Measurements from ENCODE around the gene SUGCT.
"Not testable (repeated sequence)": the region's sequence is repeated elsewhere in the genome, so short reads cannot be mapped to it uniquely, and the experiment has no call there.

SUGCT gene

DNA sequence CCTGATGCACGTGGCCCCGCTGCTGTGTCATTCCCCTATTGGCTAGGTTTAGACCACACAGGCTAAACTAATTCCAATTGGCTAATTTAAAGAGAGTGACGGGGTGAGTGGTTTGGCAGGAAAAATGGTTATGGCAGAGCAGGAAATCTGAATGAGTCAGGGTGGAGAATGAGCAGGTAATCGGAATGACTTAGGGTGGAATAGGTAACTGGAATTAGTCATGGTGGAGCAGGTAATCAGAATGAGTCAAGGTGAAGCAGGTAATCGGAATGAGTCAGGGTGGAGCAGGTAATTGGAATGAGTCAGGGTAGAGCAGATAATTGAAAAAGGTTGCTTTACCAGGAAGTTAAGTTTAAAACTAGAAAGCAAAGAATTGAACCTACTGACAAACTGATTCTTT, 7.1 kb downstream of the SUGCT start:
- not testable (repeated sequence) for DNase-seq

DNA sequence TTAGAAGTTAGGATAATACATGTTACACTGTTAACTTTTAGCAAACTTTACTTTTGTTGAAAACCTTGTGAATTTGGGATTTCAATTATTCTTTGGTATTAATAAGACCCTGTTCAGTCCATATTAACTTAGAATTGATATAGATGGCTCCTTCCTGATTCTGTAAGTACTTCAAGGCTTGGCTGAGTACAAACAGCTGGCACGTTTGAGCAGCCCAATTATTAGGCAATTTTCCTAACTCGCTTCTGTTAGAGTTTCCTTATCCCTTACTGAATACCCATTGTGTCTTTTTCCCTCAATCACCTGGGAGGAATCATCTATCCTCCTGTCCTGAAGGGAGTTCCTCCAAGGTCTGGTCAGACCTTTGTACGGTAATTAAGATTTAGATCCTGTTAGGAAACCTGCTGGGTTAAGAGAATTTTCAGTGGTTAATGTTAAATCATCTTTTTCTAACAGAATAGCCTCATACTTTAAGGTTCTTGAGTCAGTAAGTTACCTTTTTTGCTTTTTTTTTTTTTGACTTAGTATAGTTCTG, 10.9 kb downstream of the SUGCT start:
- not testable (repeated sequence) for DNase-seq

DNA sequence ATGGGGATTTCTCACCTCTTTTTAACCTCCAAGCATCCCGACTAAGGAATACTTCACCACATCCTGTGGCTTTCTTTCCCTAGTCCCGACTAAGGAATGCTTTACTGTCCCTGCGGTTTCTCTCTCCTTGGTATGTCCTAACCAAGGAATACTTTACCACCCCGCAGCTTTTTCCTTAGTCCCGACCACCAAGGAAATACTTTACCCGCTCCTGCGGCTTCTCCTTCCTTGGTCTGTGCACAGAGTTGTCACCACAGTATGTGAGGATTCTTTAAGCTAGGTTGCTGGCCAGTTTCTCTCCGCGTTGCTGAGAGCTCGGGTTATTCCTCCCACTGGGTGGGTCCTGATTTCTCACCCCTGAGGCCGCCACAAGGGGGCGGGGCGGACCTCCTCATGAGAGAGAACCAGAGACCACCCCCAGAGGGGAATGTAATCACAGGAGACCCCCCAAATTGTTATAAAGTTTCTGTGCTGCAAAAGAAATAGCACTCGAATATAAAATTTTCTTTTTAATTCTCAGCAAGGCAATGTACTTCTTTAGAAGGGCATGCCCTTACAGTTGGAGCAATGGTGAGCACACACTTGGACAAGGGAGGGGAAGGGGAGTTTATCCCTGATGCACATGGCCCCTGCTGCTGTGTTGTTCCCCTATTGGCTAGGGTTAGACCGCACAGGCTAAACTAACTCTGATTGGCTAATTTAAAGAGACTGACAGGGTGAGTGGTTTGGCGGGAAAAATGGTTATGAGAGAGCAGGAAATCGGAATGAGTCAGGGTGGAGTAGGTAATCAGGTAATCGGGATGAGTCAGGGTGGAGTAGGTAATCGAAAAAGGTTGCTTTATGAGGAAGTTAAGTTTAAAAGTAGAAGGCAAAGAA, 12.8 kb downstream of the SUGCT start:
- no peak for DNase-seq

DNA sequence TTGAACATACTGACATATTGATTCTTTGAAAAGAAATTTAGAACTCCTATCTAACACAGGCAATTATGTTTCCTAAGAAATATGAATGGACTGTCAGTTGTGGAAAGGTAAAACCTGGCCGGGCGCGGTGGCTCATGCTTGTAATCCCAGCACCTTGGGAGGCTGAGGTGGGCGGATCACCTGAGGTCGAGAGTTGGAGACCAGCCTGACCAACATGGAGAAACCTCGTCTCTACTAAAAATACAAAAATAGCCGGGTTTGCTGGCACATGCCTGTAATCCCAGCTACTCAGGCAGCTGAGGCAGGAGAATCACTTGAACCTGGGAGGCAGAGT, 13.4 kb downstream of the SUGCT start:
- not testable (repeated sequence) for DNase-seq

DNA sequence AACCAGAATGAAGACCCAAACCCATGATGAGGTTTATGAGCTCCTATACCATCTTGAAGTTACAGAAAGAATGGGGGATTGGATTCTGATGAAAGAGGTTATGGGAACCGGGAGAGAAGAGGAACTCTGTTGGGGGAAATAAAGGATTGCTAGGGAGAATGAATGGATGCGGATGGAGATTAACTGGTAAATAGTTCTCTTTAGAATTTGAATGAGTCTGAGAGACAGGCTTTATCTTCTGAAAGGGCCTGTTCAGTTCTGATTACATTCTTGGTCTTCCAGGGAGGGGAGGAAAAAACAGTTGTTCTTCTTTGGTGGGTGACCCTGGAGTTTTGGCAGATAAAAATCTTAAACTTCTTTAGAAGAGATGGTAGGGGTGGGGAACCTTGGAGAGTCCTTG, 13.9 kb downstream of the SUGCT start:
- no peak for DNase-seq

DNA sequence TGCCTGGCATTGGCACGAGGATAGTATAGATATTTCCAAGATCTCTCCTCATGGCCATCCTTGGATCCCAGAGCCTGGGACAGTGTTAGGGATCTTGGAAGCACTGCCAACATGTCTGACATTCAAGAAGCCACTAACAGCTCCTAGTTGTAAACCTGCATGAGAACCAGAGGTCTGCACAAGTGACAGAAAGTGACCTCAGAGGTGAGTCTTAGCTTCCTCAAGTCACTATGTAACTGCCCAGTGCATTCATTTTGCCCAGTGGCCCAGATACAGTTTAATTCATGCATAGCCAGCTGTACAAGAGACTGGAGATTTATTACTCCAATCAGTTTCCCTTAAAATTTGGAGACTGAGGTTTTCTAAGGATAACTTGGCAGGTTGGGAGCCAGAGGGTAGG, 16.7 kb downstream of the SUGCT start:
- no peak for DNase-seq

DNA sequence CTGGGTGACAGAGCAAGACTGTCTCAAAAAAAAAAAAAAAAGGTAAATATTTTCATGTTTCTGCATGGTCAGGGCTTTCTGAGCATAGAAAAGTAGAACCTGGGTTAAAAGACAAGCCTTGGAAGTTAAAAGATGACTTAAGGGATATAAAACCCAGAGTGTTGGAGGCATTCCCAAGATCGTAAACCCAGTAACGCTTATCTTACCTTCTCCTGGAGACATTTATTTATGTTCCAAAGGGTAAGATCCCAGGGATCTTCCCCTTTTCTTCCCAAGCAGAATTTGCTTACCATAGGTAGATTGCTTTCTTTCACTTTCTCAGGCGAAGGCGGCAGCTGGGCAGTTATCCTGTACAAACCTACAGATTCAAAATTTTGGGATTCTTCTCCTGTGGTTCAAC, 22.2 kb downstream of the SUGCT start:
- no peak for DNase-seq

DNA sequence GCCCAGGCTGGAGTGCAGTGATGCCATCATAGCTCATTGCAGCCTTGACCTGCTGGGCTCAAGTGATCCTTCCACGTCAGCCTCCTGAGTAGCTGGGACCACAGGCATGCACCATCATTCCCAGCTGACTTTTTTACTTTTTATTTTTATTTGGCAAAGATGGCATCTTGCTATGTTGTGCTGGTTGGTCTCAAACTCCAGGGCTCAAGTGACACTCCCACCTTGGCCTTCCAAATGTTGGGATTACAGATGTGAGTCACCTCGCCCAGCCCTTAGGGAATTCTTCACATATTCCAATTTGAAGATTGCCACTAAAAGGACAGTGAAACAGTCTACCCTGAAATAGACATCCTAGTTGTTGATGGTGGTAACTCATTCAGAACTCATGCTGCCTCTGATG, 27.7 kb downstream of the SUGCT start:
- no peak for DNase-seq

DNA sequence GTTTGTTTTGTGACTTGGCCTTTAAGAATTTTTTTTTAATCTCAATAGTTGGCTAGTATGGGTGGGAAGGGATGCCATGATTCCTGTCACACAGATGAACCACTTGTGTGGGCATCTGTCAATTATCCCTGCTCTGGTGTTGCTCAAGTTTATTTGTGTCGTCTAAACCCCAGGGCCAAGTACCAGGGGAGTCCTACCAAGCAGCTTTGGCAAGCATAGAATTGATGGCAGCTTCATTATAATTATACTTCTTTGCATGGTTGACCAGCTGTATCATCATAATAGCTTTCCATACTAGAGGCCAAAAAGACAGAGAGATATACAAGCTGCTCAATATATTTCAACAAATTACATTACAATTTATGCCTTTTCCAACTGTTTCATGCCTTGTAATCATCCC, 30.4 kb downstream of the SUGCT start:
- DNase-seq, result no peak

DNA sequence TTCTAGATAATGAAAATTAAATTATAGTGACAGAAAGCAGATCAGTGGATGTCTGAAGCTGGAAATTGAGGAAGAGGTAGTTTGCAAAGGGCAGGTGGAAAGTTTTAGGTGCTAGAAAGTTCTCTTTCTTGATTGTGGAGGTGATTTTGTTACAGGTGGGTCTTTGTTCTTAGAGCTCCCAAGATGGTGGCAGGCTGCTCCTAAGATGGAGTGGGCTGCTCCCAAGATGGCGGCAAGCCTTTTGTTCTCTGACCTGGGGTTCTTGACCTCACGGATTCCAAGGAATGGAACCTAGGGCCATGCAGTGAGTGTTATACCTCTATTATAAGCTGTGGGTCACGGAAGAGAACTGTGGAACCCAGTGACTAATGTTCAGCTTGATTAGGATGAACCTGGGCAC, 32.5 kb downstream of the SUGCT start:
- DNase-seq, result no peak

DNA sequence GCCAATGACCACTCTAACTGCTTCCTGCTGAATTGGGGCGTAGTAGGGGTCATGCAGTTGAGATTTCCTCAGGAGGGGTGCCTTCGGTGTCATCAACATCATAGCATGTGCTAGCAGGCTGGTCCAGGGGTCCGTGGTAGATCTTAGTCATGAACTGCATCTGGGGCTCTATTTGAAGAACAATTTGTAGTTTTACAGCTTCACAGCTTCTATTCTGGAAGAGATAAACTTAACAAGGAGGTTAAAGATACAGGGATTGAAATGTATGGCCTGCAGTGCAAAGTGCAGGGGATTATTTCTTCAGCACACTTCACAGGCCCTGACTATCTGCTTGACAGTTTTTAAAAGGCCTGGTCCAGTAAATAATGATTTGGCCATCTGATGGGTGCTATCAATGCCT, 33.5 kb downstream of the SUGCT start:
- DNase-seq, result not testable (repeated sequence)

DNA sequence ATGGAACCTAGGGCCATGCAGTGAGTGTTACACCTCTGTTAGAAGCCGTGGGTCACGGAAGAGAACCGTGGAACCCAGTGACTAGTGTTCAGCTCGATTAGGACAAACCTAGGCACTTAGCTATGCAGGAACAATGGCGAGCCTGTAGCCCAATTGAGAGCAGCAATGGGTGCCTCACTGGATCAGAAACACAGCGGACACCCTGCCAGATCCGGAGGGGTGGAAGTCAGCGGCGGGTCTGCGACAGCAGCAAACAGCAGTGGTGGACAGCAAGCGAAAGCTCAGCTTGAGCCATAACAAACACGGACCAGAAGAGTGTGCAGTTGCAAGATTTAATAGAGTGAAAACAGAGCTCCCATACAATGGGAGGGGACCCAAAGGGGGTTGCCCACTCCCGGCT, 38.3 kb downstream of the SUGCT start:
- DNase-seq, result not testable (repeated sequence)

DNA sequence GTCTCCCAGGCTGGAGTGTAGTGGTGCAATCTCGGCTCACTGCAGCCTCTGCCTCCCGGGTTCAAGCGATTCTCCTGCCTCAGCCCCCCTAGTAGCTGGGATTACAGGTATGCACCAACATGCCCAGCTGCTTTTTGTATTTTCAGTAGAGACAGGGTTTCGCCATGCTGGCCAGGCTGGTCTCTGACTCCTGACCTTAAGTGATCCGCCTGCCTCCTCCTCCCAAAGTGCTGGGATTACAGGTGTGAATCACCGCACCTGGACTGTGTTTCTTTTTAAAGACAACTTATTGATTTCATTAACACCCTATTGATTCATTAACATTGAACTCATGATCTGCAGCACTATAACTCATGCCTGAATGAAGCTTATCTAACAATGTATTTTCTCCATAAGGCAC, 40.5 kb downstream of the SUGCT start:
- DNase-seq, result not testable (repeated sequence)

DNA sequence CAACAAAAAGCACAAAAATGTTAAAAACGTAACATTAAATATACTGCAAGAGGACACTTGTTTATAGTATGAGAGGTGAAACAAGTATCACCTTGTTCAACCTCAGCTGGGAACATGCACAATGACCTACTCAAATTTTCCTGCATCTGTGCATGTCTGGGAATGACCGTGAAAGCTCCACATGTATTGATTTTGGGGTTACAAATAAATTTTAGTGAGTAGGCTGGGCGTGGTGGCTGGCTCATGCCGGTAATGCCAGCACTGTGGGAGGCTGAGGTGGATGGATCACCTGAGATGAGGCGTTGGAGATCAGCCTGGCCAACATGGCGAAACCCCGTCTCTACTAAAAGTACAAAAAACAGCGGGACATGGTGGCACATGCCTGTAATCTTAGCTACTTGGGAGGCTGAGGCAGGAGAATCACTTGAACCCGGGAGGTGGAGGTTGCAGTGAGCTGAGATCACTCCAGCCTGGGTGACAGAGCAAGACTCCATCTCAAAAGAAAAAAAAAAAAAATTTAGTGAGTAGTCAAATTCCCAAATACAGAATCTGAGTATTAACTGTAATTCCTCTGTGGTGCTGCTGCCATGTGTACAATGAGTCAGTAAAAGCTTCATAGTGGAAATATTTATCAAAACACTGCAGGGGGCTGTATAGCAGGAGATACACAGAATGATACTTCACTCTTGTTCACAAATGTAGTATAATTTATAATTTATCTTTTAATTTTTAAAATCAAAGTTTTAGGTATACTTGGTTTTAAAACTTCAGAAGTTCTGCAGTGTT, 41.1 kb downstream of the SUGCT start:
- no peak for DNase-seq

DNA sequence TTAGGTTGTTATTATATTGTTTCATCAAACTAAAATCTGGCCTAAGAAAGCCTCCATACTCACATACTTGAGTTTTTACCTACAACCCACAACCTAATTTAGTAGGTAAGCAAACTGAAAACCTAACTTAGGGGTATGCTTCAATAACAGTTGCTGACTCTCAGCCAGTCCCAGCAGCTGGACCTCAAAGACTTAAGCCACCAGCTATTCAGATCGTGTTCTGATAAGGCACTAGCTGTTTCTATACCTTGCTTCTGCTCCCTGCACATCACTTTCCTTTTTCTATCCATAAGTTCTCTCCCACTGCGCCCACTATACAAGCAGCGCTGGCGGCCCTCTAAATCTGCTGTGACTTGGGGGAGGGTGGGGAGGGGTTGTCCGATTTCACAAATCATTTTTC, 42.3 kb downstream of the SUGCT start:
- no peak for DNase-seq

DNA sequence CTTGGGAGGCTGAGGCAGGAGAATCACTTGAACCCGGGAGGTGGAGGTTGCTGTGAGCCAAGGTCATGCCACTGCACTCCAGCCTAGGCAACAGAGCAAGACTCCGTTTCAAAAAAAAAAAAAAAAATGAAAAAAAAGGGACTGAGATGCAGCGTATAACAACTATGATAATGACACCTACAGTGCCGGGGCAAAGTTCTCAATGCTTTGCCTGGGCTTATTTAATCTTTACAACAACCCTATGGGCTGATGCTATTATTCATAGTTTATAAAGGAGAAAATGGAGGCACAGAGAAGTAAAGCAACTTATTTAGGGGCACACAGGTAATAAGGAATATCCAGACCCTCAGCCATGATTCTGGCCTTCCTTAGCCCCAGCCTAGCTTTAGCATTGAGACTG, 47.6 kb downstream of the SUGCT start:
- DNase-seq, result no peak

DNA sequence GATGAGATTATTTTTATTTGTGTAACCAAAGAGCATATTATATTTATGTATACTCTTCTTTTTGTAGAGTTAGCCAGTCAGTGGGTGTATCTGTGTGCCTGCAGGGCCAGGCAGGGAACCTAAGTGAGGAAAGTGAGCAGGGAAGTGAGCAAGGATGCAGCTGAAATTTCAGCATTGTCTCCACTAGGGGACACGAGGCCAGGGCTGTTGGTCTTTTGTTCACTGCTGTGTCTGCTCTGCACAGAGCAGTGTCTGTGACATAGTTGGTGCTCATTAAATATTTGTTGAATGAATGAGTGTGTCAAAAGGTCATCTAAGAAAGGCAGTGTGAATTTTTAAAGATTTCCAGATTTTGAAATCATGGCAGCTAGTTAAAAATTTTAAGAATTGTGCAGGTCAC, 51.8 kb downstream of the SUGCT start:
- no peak for DNase-seq

DNA sequence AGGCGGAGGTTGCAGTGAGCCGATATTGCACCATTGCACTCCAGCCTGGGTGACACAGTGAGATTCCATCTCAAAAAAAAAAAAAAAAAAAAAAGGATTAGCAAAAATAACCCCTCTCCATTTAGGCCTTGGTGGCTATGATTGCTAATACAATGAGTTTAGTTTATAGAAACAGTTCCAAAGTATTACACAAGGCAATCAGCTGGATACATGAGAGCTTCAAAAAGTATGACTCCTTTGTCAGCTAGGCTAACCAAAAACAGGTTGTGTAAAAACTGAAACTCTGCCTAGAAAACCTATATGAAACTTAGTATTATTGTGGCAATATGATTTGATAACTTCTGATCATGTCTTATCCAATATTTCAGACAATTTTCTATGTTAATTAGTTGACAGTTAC, 57.2 kb downstream of the SUGCT start:
- no peak for DNase-seq

DNA sequence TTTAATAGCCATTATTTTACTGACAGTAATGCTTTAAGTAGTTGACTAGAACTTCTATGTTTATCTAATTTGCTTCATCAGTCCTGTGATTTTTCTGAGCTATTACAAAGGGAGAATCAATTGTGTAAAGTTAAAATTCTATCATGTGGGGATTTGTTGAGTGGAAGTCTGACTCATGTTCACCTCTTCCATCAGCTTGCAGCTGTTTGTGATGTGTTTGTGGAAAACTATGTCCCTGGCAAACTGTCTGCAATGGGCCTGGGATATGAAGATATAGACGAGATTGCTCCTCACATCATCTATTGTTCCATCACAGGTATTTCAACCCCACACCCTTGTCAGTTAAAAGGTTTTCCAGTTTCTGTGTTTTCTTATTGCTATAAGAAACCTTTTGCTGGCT, 59.9 kb downstream of the SUGCT start:
- DNase-seq, result no peak

DNA sequence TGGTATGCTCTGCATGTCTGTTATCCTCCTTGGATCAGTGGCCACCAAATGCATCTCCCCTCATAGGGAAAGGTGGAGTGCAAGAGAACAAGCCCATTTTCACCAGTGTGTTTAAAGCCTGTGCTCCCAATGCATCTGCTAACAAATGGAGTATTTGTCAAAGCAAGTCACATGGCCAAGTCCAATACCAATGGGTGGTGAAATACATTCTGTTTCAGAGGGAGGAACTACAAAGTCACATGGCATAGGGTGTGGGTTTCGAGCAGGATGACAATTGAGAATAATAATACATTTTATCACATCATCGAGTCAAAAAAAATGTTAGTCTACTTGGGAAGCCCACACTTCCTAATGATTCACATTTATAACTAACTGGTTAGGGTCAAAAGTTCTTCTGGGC, 62.7 kb downstream of the SUGCT start:
- DNase-seq, result no peak

DNA sequence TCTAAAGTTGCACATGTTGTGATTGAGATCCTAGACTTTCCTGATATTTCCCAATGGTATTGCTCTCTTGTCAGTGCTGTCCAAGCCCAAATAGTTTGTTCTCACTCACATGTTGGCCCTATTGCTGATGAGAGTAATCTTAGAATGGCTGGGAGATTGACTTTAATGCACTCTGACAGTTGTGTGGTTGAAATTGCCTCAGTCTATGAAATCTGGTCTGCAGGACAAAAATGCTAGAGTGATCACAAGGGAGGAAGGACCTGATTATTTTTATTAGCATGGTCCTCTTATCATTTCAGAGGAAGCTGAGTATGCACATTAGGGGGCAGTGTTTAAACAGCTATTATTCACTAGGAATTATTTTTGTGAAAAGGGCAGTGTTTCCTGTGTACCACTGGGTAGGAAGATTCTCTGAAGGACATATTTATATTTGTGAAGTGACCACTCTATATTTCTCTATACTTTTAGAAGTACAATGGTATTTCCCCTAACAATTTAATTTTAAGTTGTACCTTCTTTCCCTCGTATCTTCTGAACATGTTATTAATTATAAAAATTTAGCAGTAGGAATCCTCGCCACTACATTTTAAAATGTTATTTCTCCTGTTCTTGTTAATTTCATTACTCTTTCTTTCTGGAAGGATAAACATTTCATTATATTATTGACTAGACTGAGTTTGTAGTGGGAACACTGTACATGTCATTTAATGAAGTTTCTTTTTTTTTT, 64.4 kb downstream of the SUGCT start:
- DNase-seq, result no peak

DNA sequence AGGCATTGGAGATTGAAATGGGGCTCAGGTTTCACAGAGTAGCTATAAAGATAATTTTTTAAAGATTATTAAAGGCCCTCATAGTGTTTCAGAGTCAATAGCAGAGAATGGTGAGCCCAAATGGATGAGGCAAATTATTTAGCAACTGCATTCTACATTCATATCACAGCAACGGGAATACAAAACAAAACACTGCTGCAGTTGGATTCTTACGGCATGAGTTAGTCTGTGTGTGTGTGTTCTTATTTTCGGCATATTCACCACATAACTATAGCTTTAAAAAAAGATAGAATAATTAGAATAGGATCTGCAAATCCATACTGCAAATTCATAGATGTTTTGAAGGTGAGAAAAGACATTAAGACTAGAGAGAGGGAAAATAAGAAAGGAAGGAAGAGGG, 66.0 kb downstream of the SUGCT start:
- DNase-seq, result no peak

DNA sequence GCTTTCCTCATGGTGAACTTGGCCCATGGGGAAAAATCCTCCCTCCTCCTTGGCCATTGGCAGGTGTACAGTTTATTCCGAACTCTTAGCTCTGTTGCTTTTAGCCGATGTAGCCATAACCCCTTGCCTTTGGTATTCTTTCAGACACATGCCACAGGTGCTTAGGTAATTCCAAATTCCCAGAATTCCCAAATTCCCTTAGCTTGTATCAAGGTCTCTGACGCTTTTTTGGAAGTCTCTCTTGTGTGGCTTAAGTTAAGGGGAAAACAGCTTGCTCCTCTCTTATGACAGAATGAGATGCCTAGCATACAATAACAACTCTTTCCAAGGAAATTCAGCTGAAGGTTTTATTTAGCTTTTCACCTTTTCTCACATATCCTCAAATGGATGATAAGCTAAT, 68.0 kb downstream of the SUGCT start:
- no peak for DNase-seq

DNA sequence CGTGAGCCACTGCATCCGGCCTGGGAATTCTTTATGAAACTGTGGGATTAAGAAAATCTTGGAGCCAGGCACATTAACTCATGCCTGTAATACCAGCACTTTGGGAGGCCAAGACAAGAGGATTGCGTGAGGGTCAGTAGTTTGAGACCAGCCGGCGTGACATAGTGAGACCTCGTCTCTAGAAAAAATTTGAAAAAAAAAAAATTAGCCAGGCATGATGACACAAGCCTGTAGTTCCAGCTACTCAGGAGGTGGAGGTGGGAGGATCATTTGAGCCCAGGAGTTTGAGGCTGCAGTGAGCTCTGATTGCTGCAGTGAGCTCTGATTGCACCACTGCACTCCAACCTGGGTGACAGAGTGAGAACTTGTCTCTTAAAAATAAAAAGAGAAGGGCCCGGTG, 69.8 kb downstream of the SUGCT start:
- no peak for DNase-seq

Measured in NCI-H146 (cell line).